HEK293 (cell line): ENCODE measurements around the gene PRPF31.

Experiments used
- CTCF ChIP-seq: fragments of 450-650 bp; formaldehyde crosslinking; IDR thresholded peaks from 2 replicates; pipeline ENCODE4 v1.5.1; 2016; ENCODE audit warnings: missing biosample characterization, missing genetic modification characterization
- HOXA7 ChIP-seq: sonication (generic); formaldehyde crosslinking; IDR thresholded peaks from 2 replicates; pipeline ENCODE4 v1.8.1; 2022; ENCODE audit warnings: missing genetic modification reagents, borderline replicate concordance
- KLF17 ChIP-seq: fragments of 450-650 bp; formaldehyde crosslinking; IDR thresholded peaks from 2 replicates; pipeline ENCODE4 v1.5.1; 2016; ENCODE audit warnings: missing biosample characterization, missing genetic modification characterization
- KLF9 ChIP-seq: fragments of 450-650 bp; formaldehyde crosslinking; IDR thresholded peaks from 2 replicates; pipeline ENCODE4 v1.5.1; 2016; ENCODE audit warnings: missing biosample characterization, missing genetic modification characterization, low read depth
- MZF1 ChIP-seq: fragments of 450-650 bp; formaldehyde crosslinking; IDR thresholded peaks from 2 replicates; pipeline ENCODE4 v1.5.1; 2017; ENCODE audit warnings: missing biosample characterization, missing genetic modification characterization, borderline replicate concordance
- PBX3 ChIP-seq: sonication (generic); formaldehyde crosslinking; IDR thresholded peaks from 2 replicates; pipeline ENCODE4 v1.8.1; 2022; ENCODE audit warnings: mild to moderate bottlenecking, moderate library complexity, missing genetic modification reagents
- PRDM4 ChIP-seq: fragments of 450-650 bp; formaldehyde crosslinking; IDR thresholded peaks from 2 replicates; pipeline ENCODE4 v1.5.1; 2017; ENCODE audit warnings: missing biosample characterization, missing genetic modification characterization
- SP7 ChIP-seq: fragments of 450-650 bp; formaldehyde crosslinking; IDR thresholded peaks from 2 replicates; pipeline ENCODE4 v1.5.1; 2016; ENCODE audit warnings: missing biosample characterization, missing genetic modification characterization
- ZBTB10 ChIP-seq: fragments of 450-650 bp; formaldehyde crosslinking; IDR thresholded peaks from 2 replicates; pipeline ENCODE4 v1.5.1; 2016; ENCODE audit warnings: missing biosample characterization, missing genetic modification characterization
- ZEB2 ChIP-seq: fragments of 450-650 bp; formaldehyde crosslinking; IDR thresholded peaks from 2 replicates; pipeline ENCODE4 v1.5.1; 2016; ENCODE audit warnings: missing biosample characterization, missing genetic modification characterization
- ZNF10 ChIP-seq: fragments of 450-650 bp; formaldehyde crosslinking; IDR thresholded peaks from 2 replicates; pipeline ENCODE4 v1.5.1; 2017; ENCODE audit warnings: missing biosample characterization, missing genetic modification characterization
- ZNF239 ChIP-seq: fragments of 450-650 bp; formaldehyde crosslinking; IDR thresholded peaks from 2 replicates; pipeline ENCODE4 v1.5.1; 2016; ENCODE audit warnings: missing biosample characterization, missing genetic modification characterization
- ZNF292 ChIP-seq: fragments of 450-650 bp; formaldehyde crosslinking; IDR thresholded peaks from 2 replicates; pipeline ENCODE4 v1.5.1; 2016; ENCODE audit warnings: low read depth, missing biosample characterization, missing genetic modification characterization, borderline replicate concordance
- ZNF335 ChIP-seq: fragments of 450-650 bp; formaldehyde crosslinking; conservative IDR thresholded peaks from 2 replicates; pipeline ENCODE4 v1.5.1; 2016; ENCODE audit warnings: missing biosample characterization, missing genetic modification characterization
- ZNF391 ChIP-seq: fragments of 450-650 bp; formaldehyde crosslinking; IDR thresholded peaks from 2 replicates; pipeline ENCODE4 v1.5.1; 2016; ENCODE audit warnings: low read depth, missing biosample characterization, missing genetic modification characterization, borderline replicate concordance
- ZNF426 ChIP-seq: fragments of 450-650 bp; formaldehyde crosslinking; IDR thresholded peaks from 2 replicates; pipeline ENCODE4 v1.5.1; 2017; ENCODE audit warnings: missing biosample characterization, missing genetic modification characterization, mild to moderate bottlenecking, inconsistent platforms, moderate library complexity
- ZNF433 ChIP-seq: fragments of 450-650 bp; formaldehyde crosslinking; IDR thresholded peaks from 2 replicates; pipeline ENCODE4 v1.5.1; 2016; ENCODE audit warnings: missing biosample characterization, missing genetic modification characterization, low read depth
- ZNF449 ChIP-seq: fragments of 450-650 bp; formaldehyde crosslinking; IDR thresholded peaks from 2 replicates; pipeline ENCODE4 v1.5.1; 2017; ENCODE audit warnings: missing biosample characterization, mild to moderate bottlenecking, missing genetic modification characterization, moderate library complexity
- ZNF510 ChIP-seq: fragments of 450-650 bp; formaldehyde crosslinking; IDR thresholded peaks from 2 replicates; pipeline ENCODE4 v1.5.1; 2018; ENCODE audit warnings: mild to moderate bottlenecking, missing genetic modification characterization, missing biosample characterization; ENCODE audit not compliant: insufficient replicate concordance
- ZNF513 ChIP-seq: fragments of 450-650 bp; IDR thresholded peaks from 2 replicates; pipeline ENCODE4 v1.5.1; 2018; ENCODE audit warnings: missing biosample characterization, missing genetic modification characterization
- ZNF530 ChIP-seq: fragments of 450-650 bp; formaldehyde crosslinking; IDR thresholded peaks from 2 replicates; pipeline ENCODE4 v1.5.1; 2016; ENCODE audit warnings: low read depth, missing biosample characterization, missing genetic modification characterization
- ZNF624 ChIP-seq: fragments of 450-650 bp; formaldehyde crosslinking; IDR thresholded peaks from 2 replicates; pipeline ENCODE4 v1.5.1; 2017; ENCODE audit warnings: missing biosample characterization, missing genetic modification characterization
- ZNF660 ChIP-seq: fragments of 450-650 bp; IDR thresholded peaks from 2 replicates; pipeline ENCODE4 v1.5.1; 2018; ENCODE audit warnings: missing biosample characterization, mild to moderate bottlenecking, missing genetic modification characterization
- ZNF785 ChIP-seq: fragments of 450-650 bp; formaldehyde crosslinking; IDR thresholded peaks from 2 replicates; pipeline ENCODE4 v1.5.1; 2016; ENCODE audit warnings: missing biosample characterization, missing genetic modification characterization
- ZXDB ChIP-seq: fragments of 450-650 bp; formaldehyde crosslinking; IDR thresholded peaks from 2 replicates; pipeline ENCODE4 v1.5.1; 2016; ENCODE audit warnings: missing biosample characterization, missing genetic modification characterization

Gene PRPF31

GRCh38 chr19:54115109-54116063, at the start of gene PRPF31, which contains the start of gene TFPT (continued):
- peak; percentile 98 for TF ChIP-seq ZNF335
- TF ChIP-seq ZNF660, result peak; percentile 93; the same call in 1 of the 2 replicates
- peak; percentile 75 for TF ChIP-seq KLF9 (tag by site-specific recombination)
- TF ChIP-seq ZNF530 (tag by site-specific recombination), result no peak
- no peak for TF ChIP-seq ZNF426
- TF ChIP-seq ZNF449 (tag by site-specific recombination), result 0 out of 2 replicates have a peak, but pooled peaks have one; percentile 22
- TF ChIP-seq HOXA7, result peak; percentile 90
- TF ChIP-seq KLF17 (tag by site-specific recombination), result peak; percentile 93
- peak; percentile 57; the same call in 1 of the 2 replicates for TF ChIP-seq ZBTB10
- no peak; the same call in 1 of the 2 replicates for TF ChIP-seq MZF1
- peak; percentile 98 for TF ChIP-seq ZNF391 (tag by site-specific recombination)
- peak; percentile 40; the same call in 1 of the 2 replicates for TF ChIP-seq ZNF513 (tag by site-specific recombination)
- no peak for TF ChIP-seq ZNF433
- TF ChIP-seq ZNF239 (tag by site-specific recombination), result peak; percentile 64; the same call in 1 of the 2 replicates
- no peak for TF ChIP-seq ZNF624
- TF ChIP-seq CTCF (tag by site-specific recombination), result 0 out of 2 replicates have a peak, but pooled peaks have one; percentile 42
- peak; percentile 99 for TF ChIP-seq ZXDB
- TF ChIP-seq ZNF292, result no peak
- no peak for TF ChIP-seq PBX3
- TF ChIP-seq PRDM4, result peak; percentile 59
- peak; percentile 80; the same call in 1 of the 2 replicates for TF ChIP-seq ZEB2
- TF ChIP-seq ZNF785 (tag by site-specific recombination), result peak; percentile 64; the same call in 1 of the 2 replicates
- TF ChIP-seq ZNF10 (tag by site-specific recombination), result peak; percentile 87
- no peak for TF ChIP-seq ZNF510
- peak; percentile 95 for TF ChIP-seq SP7
